GM18909 (cell line): ENCODE measurements around the gene AOPEP.

ENCODE experiments used
- ATAC-seq: cut with Tn5 transposase; IDR thresholded peaks from one replicate; pipeline ENCODE4 v1.9.1; 2021; ENCODE audit warnings: mild to moderate bottlenecking; ENCODE audit not compliant: unreplicated experiment, poor library complexity

AOPEP gene

DNA sequence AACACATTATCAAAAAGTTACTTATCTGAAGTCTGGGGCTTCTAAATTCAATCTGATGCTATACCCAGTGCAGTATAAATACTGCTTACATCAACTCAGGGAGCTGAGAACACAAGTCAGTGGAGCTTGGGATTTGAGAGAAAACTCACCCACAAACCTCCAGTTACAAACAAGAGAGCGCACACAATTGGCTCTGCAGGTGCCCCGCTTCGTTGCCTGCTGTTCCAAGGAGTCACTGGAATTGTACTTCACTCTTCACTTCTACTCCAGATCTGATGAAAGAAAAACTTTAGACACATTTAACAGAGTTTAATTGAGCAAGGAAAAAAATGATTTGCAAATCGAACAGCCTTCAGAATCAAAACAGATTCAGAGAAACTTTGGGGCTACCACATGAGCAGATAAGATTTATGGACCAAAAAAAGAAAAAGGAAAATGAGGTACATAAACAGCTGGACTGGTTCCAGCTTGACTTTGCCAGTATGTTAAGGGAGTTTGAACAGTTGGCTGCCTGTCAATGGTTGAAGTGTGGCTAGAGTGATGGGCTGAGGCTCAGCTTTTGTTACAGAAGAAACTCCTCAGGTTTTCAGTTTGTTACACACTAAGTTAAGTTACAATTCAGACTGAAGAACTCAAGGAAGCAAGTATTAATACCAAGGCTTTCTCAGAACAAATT is 156.6 kb downstream of the AOPEP start:
- ATAC-seq, result no peak

DNA sequence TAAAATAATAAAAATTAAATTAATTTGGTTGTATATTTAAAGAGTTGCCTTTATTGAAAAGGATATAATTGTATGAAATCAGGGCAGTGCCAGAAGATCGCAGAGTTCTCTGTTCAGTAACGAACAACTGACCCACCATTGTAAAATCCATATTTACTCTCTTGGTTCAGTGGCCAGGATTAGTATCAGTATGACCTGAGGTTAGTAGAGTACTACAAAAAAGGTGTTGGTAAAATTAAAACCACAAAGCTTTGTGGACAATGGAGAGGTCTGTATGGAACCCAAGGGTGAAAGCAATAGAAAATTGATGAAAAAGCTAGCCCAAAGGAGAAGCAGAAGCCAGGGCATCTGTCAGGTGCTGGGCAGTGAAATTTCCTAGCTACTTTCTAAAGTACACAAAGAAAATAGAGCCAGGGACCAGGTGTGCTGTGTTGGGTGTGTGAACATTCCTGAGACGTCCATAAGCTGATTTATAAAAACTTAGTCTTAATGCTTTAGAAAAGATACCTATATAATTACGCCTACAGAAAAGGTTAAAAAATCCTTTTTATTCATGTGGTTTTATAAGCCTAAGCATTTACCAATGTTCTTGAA is 159.5 kb downstream of the AOPEP start:
- ATAC-seq, result no peak

DNA sequence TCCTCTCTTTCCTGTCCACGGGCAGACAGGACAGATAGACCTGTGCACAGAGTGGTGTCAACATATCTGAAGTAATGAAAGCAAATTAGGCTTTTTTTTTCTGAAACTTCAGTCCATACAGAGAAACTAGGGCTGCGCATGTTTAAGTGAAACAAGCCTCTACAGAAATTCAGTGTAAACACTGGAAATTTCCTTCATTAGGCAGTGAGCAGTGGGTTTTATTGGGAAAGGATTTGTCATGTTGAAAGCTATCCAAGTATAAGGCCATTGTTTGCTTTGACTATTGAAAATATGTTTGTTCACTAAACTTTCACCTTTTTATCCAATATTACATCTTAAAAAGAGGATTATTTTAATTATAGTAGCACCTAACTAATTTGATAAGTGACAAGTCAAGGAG is 161.2 kb downstream of the AOPEP start:
- no peak for ATAC-seq

DNA sequence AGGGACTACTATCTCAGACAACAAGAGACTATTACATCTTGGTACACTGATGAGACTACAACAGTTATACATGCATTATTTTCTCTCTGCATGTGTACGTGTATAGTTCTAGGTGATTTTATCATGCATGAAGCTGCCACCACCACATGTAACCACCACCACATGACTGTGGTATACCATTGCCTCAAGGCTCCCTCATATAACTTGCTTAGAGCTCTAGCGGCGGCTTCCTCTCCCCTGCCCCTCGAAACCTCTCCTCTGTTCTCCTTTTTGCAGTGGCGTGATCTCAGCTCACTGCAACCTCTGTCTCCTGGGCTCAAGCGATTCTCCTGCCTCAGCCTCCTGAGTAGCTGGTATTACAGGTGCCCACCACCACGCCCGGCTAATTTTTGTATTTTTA is 162.3 kb downstream of the AOPEP start:
- no peak for ATAC-seq

DNA sequence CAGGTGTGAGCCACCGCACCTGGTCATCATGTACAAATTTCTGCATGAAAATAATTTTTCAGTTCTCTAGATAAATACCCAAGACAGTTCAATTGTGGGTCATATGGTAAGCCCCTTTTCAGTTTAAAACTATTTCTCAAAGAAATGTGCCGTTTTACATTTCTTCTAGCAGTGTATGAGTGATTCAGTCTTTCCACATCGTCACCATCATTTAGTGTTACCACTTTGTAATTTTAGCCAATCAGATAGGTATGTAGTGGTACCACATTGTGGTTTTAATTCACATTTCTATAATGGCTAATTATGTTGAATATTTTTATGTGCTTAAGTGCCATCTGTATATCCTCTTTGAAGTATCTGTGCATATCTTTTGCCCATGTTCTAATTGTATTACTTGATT is 163.1 kb downstream of the AOPEP start:
- no peak for ATAC-seq

DNA sequence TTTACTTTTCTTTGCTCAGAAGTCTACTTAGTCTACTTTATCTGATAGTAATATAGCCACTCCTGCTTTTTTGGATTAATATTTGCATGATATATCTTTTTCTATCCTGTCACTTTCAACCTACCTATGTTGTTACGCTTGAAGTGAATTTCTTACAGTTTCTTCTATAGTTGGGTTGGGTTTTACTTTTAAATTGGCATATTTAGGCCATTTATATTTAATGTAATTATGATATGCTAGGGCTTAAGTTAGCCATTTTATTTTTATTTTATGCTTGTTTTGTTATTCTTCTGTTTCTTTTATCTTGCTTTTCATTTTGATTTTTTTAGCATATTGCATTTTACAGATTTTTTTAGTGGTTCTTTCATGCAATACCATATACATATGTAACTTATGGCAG is 164.7 kb downstream of the AOPEP start:
- ATAC-seq, result no peak

DNA sequence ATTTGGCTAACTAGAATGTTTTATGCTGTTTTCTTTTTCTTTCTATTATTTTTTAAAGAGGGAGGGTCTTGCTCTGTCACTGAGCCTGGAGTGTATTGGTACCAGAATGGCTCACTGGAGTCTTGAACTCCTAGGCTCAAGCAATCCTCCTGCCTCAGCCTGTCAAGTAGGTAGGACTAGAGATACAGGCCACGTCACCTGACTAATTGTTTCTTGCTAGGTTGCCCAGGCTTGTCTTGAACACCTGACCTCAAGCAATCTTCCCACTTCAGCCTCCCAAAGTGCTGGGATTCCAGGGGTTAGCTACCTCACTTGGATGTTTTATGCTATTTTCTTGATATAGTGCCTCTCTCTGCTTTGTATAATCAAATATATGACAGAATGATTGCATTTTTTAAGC is 166.2 kb downstream of the AOPEP start:
- ATAC-seq, result no peak

DNA sequence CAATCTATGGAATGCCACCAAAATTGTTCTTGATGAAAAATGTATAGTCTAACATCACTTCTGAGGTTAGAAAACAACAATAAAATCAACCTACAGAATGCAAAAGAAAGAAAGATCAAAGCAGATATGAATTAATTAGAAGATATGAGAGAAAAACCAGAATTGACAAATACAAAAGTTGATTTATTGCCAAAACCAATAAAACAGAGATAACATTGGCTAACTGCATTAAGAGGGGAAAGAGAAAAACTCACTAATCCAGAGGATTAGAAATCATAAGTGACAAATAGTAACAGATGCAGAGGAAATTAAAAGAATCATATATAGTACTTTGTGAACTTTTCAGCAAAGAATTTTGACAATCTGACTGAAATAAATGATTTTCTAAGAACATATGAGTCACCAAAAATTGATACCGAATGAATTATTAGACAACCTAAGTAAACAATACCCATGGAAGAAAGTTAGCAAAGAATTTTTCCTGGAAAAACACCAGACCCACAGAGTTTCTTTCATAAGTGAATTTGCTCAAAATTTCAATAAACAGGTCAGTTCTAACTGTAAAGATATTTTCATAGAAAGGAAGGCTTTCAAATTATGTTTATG is 167.7 kb downstream of the AOPEP start:
- ATAC-seq, result no peak

DNA sequence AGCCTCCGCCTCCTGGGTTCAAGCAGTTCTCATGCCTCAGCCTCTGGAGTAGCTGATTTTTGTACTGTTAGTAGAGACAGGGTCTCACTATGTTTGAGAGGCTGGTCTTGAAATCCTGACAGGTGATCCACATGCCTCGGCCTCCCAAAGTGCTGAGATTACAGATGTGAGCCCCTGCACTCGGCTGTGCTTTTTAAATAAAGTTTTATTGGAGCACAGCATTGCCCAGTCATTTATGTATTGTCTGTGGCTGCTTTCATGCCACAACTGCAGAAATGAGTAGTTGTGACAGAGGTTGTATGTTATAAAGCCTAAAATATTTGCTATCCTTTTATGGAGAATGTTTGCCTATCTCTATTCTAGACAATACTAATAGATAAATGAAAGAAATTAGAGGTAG is 169.2 kb downstream of the AOPEP start:
- ATAC-seq, result no peak

DNA sequence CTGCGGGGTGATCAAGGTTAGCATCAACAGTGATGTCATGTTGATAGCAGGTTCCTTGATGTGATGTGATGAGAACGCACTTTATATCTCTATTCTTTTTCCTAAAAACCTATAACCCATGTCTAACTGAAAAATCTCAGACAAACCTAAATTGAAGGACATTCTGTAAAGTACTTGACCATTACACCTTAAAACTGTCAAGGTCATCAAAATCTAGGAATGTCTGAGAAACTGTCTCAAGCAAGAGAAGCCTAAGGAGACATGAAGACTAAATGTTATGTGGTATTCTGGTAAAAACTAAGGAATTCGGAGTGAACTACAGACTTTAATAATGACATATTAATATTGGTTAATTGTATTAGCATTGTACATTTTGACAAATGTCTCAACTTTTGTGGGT is 170.0 kb downstream of the AOPEP start:
- no peak for ATAC-seq

DNA sequence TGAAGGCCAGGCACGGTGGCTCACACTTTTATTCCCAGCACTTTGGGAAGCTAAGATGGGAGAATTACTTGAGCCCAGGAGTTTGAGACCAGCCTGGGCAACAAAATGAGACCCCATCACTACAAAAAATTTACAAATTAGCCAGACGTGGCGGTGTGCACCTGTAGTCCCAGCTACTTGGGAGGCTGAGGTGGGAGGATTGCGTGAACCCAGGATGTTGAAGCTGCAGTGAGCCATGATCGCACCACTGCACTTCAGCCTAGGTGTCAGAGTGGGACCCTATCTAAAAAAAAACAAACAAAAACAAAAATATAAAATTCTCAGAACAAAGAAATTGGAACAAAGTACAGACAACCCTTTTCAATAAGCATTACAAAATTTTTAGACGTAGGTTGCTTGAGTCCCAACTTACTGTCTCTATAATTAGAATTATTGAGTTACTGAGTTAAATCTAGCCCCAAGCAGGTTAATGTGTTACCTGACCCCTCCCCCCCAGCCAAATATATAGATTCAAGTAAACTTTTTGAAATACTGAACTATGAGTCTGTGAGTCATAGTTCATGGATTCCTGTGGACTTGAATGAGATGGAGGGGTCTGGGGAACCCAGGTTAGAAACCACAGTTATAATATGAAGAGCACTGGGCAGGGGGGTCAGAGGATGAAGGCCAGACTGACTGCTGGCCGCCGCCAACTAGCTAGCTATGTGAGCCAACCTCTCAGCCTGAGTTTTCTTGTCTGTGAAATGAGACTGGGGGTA is 173.1 kb downstream of the AOPEP start:
- ATAC-seq, result no peak

DNA sequence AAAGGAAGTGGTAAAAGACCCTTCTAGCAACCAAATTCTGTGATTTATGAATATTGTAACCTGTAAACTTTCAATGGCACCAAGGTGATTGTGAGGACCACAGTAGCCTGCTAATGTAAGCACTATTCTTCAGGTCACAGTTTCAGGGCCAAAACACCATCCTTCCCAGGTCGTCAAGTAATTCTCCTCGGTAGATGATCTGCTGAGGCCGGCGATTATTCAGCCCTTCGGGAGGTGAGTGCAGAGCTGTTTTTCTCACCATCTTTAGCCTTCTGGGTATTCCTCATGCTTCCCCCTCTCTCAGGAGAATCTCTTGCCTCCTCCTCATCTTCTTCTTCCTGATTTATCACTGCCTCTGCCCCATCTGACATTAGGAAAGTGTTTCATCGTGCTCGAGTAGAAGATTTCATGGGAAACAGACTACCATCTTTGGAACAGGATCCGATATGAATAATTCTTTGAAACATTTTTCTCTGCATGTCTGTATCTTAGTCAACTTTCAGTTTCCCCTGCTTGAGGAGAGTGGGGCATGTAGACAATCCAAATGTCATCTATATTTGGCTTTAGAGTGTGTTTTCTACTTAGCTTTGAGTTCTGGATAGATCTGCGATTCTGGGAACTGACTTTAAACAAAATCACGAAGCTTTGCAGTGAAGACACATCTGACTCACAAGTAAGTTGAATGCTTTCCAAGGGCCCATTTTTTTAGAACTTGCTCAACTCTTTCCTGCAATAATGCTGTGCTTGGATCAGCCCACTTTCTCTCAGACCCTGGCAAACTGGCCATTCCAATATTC is 173.9 kb downstream of the AOPEP start:
- ATAC-seq, result no peak

DNA sequence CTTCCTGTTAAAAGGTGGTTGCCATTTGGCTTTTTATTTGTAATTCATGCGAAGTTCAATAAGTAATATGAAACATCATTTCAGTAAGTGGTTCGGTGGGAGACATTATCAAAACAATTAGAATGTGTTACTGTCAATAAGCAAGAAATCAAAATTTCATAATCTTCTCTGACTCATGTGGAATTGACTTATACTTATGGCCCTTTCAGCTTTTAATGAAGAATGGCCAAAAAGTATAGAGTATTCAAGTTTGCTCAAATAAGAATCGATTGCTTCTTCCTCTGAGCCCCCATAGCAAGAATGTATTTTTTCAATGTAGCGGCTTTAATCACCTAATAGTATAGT is 174.5 kb downstream of the AOPEP start:
- ATAC-seq, result no peak

DNA sequence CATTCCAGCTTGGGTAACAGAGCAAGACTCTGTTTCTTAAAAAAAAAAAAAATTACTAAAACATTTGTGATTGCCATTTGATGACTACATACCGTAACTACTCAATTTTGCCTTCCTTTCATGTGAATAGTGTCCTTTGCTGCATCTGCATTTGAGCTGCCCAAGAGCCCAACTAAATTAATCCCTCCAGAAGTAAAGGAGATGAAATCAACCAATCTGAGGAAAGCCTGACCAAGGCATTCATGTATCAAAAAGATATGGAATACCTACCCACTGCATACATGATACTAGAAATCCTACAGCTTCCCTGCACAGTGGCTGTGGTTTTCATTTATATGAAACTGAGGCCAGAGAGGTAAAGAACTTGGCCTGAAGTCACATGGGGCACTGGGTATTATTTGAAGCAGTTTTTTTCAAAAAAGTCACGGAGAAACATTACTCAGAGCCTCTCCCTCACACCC is 177.5 kb downstream of the AOPEP start:
- ATAC-seq, result no peak

DNA sequence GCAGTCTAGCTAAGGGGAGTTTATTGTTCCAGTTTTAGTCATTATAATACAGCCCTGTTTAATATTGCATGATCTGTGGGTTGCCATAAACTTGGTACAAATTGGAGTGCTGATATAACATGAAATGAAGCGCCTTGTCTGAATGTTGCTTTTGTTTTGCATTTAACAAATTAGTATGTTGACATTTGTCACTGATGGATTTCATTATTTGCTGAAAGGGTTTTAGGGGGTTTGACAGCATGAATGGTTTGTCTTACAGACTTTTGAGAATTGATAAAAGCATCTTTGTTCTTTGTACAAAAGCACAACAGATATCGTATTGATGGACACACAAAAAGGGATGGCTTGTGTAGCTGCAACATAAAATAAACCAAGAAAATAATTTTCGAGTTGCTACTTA is 178.3 kb downstream of the AOPEP start:
- ATAC-seq, result no peak

DNA sequence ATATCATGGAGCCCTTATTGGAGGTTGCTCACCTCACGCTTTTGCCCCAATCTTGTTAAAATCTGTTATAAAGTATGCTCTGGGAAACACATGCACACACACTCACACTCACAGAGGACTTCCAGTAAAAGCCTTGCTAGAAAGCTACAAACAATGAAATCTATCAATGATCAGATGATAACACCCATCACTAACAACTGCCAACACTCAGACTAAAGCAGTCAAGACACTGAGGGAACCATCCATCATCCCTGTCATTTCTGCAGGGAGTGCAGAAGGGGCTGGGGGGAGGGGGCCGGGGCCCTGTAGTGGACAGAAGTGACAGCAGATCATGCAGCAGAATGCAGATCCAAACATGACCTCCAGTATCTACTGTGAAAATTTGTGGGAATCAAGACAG is 179.1 kb downstream of the AOPEP start:
- no peak for ATAC-seq

DNA sequence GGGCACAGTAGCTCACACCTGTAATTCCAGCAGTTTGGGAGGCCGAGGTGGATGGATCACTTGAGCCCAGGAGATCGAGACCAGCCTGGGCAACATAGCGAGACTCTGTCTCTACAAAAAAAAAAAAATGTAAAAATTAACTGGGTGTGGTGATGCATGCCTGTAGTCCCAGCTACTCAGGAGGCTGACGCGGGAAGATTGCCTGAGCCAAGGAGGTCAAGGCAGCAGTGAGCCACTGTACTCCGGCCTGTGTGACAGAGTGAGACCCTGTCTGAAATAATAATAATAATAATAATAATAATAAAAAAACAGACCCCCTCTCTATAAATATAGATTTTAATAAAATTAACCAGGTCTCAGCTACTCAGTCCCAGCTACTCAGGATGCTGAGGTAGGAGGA is 179.7 kb downstream of the AOPEP start:
- ATAC-seq, result no peak

DNA sequence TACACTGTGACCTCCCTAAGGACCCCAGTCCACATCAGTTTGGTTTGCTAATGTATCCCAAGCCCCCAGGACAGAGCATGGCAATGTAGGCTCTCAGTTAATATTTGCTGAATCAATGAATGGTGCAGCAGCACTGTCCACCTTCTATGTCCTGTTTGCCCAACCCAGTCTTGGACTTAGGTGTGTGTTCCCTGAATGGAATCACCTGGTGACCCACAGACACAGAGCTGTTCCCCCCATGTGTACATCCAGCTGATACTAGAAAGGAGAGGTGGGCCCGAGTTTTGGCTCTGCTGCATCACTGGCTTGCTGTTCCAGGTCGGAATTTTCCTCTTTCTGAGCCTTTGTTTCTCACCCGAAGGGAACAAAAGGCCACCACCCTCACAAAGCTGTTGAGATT is 180.2 kb downstream of the AOPEP start:
- ATAC-seq, result no peak

DNA sequence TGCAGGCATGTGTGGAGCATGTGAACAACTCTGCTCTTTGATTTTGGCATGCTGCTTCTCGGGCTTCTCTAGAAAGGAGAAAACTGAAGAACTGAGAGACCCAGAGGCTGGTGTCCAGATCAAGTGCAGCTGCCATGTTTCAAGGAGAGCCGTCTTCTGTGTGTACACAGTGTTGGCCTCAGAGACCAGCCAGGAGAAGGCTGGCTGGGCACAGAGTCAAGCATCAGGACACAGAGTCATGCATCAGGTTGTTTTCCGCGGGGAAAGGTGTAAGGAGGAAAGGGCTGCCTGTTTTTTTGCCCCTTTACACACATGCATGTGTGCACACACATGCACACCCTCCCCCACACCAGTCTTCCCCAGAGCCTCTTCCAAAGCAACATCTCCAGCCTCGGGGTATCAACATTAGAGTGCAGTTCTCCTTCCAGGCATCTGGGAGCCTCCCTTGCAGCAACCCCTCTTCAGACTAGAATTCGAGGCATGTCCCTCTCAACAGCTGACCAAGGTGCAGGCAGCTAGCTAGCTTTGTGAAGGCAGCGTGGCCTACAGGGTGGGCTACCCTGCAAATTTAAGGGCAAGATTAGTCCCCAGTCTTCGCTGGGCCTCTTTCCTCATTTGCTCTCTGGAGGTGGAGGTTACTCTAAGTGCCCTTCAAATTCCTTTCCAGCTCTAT is 180.9 kb downstream of the AOPEP start:
- ATAC-seq, result no peak

DNA sequence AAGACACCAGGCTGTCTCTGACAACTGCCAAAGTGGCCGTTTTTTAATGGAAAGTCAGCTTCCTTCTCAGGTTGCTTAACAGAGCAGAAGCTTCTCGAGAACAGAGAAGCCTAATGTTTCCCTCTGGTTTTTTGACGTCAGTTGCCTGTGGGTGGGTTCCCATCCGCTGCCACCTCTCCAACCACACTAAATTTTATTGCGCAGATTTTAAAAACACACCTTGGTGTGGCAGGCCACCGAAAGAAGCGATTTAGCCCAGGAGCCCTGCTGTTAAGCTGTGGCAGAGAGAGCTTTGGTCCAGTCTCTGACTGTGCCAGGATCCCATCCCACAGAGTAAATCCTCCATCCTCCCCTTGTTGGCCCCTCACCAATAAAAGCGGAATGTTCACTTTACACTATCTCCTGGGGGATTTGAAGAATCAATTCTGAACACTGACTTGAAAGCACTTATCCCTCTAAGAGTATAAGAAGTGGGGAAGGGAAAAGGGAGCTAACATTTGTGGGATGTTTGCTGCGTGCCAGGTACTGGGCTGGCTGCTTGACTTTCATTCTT is 181.6 kb downstream of the AOPEP start:
- ATAC-seq, result no peak
